Endothelial cell of umbilical vein (primary cell): Measurements from ENCODE around the gene LPIN1. TPM values are rescaled to one million over a fixed set of nuclear protein-coding genes. Genes with fewer than 3 reads are reported as not detected.

Experiments used
- BruUV-seq: library from RNA; stranded (reverse); fragments of 400-500 nt; replicated peaks from 2 replicates; lab custom pipeline; 2021; lab: Mats Ljungman, UMichigan
- CTCF ChIA-PET: fragments of 300-600, 350-600 bp; sonication (Branson Sonifier 250); formaldehyde crosslinking; loops from one replicate; lab custom pipeline; 2021; ENCODE audit warnings: antibody characterized with exemption, inconsistent platforms; lab: Charles Lee
- POLR2A ChIA-PET: fragments of 300-600, 350-600 bp; sonication (Branson Sonifier 250); formaldehyde crosslinking; loops from one replicate; lab custom pipeline; 2021; ENCODE audit warnings: antibody characterized with exemption, inconsistent platforms; lab: Charles Lee
- DNase-seq: peaks from one replicate; pipeline ENCODE4 v3.0.0-alpha.2; 2011; ENCODE audit warnings: low read depth, low spot score
- FAIRE-seq: peaks from 2 replicates; lab custom pipeline; 2011; peaks lifted over from hg19 to GRCh38; lab: Jason Lieb, UNC
- H2AFZ ChIP-seq: 2 replicates; pipeline ENCODE4 v1.6.0; 2012; ENCODE audit warnings: low read depth, low read length, control low read depth, inconsistent platforms
- H3K27ac ChIP-seq: 2 replicates; pipeline ENCODE4 v1.5.1; 2011; ENCODE audit warnings: low read depth, mild to moderate bottlenecking, control low read depth, low read length, moderate library complexity; ENCODE audit not compliant: insufficient read depth
- H3K27me3 ChIP-seq, 2 experiments: 2 replicates each; pipeline versions ENCODE4 v1.6.0 to v1.6.1; 2011; ENCODE audit warnings: low read length in 2 of 2, mixed read lengths in 1 of 2; ENCODE audit not compliant: control insufficient read depth in 2 of 2, insufficient read depth in 2 of 2
- H3K36me3 ChIP-seq, 2 experiments: 2 replicates in 1 of 2; 3 replicates in 1 of 2; pipeline ENCODE4 v1.5.1; 2011; ENCODE audit warnings: low read length in 2 of 2, mild to moderate bottlenecking in 1 of 2, moderate library complexity in 1 of 2; ENCODE audit not compliant: control insufficient read depth in 2 of 2, insufficient read depth in 2 of 2; ENCODE audit errors: extremely low read depth in 1 of 2
- H3K4me1 ChIP-seq: 3 replicates; pipeline ENCODE4 v1.5.1; 2011; ENCODE audit warnings: mild to moderate bottlenecking, low read length; ENCODE audit not compliant: control insufficient read depth, insufficient read depth; ENCODE audit errors: extremely low read depth
- H3K4me2 ChIP-seq: 2 replicates; pipeline ENCODE4 v1.6.1; 2011; ENCODE audit warnings: low read length, control low read depth, mixed read lengths; ENCODE audit not compliant: insufficient read depth
- H3K4me3 ChIP-seq, 3 experiments: fragments of 200-600 bp in 1 of 3; sonication (generic), shearing (Covaris generic) in 1 of 3; replicated peaks in 1 of 3; 2 replicates each; pipeline ENCODE4 v1.5.1; 2011 to 2016; ENCODE audit warnings: control low read depth in 3 of 3, low read length in 3 of 3, mild to moderate bottlenecking in 2 of 3, inconsistent platforms in 1 of 3, low read depth in 1 of 3, moderate library complexity in 1 of 3; ENCODE audit not compliant: insufficient read depth in 1 of 3
- H3K79me2 ChIP-seq: 2 replicates; pipeline ENCODE4 v1.6.0; 2012; ENCODE audit warnings: low read length, inconsistent platforms; ENCODE audit not compliant: control insufficient read depth, insufficient read depth
- H3K9ac ChIP-seq: replicated peaks from 2 replicates; pipeline ENCODE3; 2011; ENCODE audit warnings: low read length, control low read depth; ENCODE audit not compliant: insufficient read depth; ENCODE audit errors: extremely low read depth
- H3K9me1 ChIP-seq: replicated peaks from 3 replicates; pipeline ENCODE4 v1.6.0; 2011; ENCODE audit warnings: mild to moderate bottlenecking, low read length; ENCODE audit not compliant: control insufficient read depth, insufficient read depth; ENCODE audit errors: extremely low read depth
- H3K9me3 ChIP-seq: replicated peaks from 2 replicates; pipeline ENCODE4 v1.5.1; 2012; ENCODE audit warnings: low read length, inconsistent platforms; ENCODE audit not compliant: control insufficient read depth, insufficient read depth
- H4K20me1 ChIP-seq: replicated peaks from 2 replicates; pipeline ENCODE3; 2011; ENCODE audit warnings: mild to moderate bottlenecking, low read length; ENCODE audit not compliant: control insufficient read depth, insufficient read depth; ENCODE audit errors: extremely low read depth
- EZH2 ChIP-seq: IDR thresholded peaks from 2 replicates; pipeline ENCODE4 v1.6.1; 2012; ENCODE audit warnings: borderline replicate concordance, low read depth, mild to moderate bottlenecking, moderate library complexity, low read length, inconsistent platforms; ENCODE audit not compliant: severe bottlenecking
- FOS ChIP-seq: IDR thresholded peaks from 2 replicates; pipeline ENCODE4 v1.6.1; 2011; ENCODE audit warnings: mild to moderate bottlenecking, low read length, moderate library complexity, borderline replicate concordance; ENCODE audit not compliant: insufficient read depth
- GATA2 ChIP-seq: IDR thresholded peaks from 2 replicates; pipeline ENCODE4 v1.7.0; 2011; ENCODE audit warnings: low read depth, mild to moderate bottlenecking, moderate library complexity, mixed read lengths, low read length; ENCODE audit not compliant: insufficient read length, insufficient read depth
- JUN ChIP-seq: IDR thresholded peaks from 2 replicates; pipeline ENCODE4 v1.6.1; 2011; ENCODE audit warnings: borderline replicate concordance, low read depth; ENCODE audit not compliant: insufficient read length, insufficient read depth
- MAX ChIP-seq: IDR thresholded peaks from 2 replicates; pipeline ENCODE4 v1.6.1; 2011; ENCODE audit not compliant: insufficient read depth, insufficient read length
- MYC ChIP-seq: IDR thresholded peaks from one replicate; pipeline ENCODE4 v1.6.1; 2011; ENCODE audit warnings: mild to moderate bottlenecking, low read depth, low read length
- POLR2A ChIP-seq: IDR thresholded peaks from 2 replicates; pipeline ENCODE4 v1.6.1; 2012; ENCODE audit warnings: low read depth, mild to moderate bottlenecking, control low read depth, low read length
- POLR2AphosphoS5 ChIP-seq: IDR thresholded peaks from 2 replicates; pipeline ENCODE4 v1.6.1; 2012; ENCODE audit warnings: low read depth, mild to moderate bottlenecking, control low read depth, low read length, moderate library complexity; ENCODE audit not compliant: insufficient read depth
- dilution Hi-C: fragments of 300-500 bp; cut with MboI; formaldehyde crosslinking; loops from one replicate; pipeline ENCODE4 v1.15.0; 2019; ENCODE audit warnings: low sequenced_read_pairs; ENCODE audit not compliant: extremely low pct_ligation_motif_present
- intact Hi-C: fragments of 100-400 bp; cut with micrococcal nuclease; formaldehyde crosslinking; loops from one replicate; pipeline ENCODE4 v1.10.0; 2022
- polyA plus RNA-seq, 4 experiments: library from polyadenylated mRNA; depleted of rRNA in 3 of 4; stranded (reverse) in 3 of 4; unstranded in 1 of 4; fragments of >200 nt; gene quantifications; 2 replicates each; pipeline versions ENCODE4 v1.2.1 to v1.2.3, GENCODE V29; 2011 to 2012; ENCODE audit warnings: missing spikeins in 1 of 4
- total RNA-seq: library from RNA; stranded (reverse); gene quantifications from 2 replicates; pipeline ENCODE4 v1.2.3, GENCODE V29; 2021

Gene LPIN1
- total and polyA plus RNA-seq, 2 donors (not counting 3 experiments of a cell fraction or from before 2014, with no cell fraction given), result 26.6 to 80.4 TPM

- Histone ChIP-seq H3K27me3 (no peaks in the 10 kb centered on the region), H3K36me3 (peaks cover 17 to 42% of the 10 kb centered on the region in 2 experiments), H3K4me3 (no peak overlapping the region), H3K4me2 (no peak overlapping the region), H4K20me1 (no peaks in the 10 kb centered on the region), H2AFZ (no peak overlapping the region), H3K9ac (no peak overlapping the region), H3K79me2 (peaks cover 4% of the 10 kb centered on the region), H3K9me3 (no peaks in the 10 kb centered on the region), H3K4me1 (peaks cover 14% of the 10 kb centered on the region), H3K9me1 (no peaks in the 10 kb centered on the region), H3K27ac (no peak overlapping the region)
- DNase-seq (no peak), FAIRE-seq (no peak)
- TF ChIP-seq FOS, result no peak
- TF ChIP-seq GATA2, result no peak
- no peak for TF ChIP-seq MAX
- TF ChIP-seq POLR2AphosphoS5, result no peak
- no peak for TF ChIP-seq POLR2A
- TF ChIP-seq JUN, result no peak
- no peak for TF ChIP-seq MYC
- TF ChIP-seq EZH2, result no peak
- dilution Hi-C loops, result no loop called here
- POLR2A ChIA-PET, result no interaction called here
- intact Hi-C loops, result no loop called here
- no TSS peak for BruUV-seq
- CTCF ChIA-PET, result interaction anchor here (1.0 to 1.7 kb wide), 3 partner anchors 13 to 82 kb away, joined by 3 to 5 read pairs (median 4); no protein-coding TSS in a partner anchor
Observed at GRCh38 chr2:11770531-11771188, 24.2 kb downstream of the LPIN1 start.
